Measurements from ENCODE around the gene MCF2L2. TPM values are rescaled to one million over a fixed set of nuclear protein-coding genes. Genes with fewer than 3 reads are reported as not detected.

Gene MCF2L2
- total RNA-seq, 1 donor from 2014 or later = 0.16 TPM

DNA sequence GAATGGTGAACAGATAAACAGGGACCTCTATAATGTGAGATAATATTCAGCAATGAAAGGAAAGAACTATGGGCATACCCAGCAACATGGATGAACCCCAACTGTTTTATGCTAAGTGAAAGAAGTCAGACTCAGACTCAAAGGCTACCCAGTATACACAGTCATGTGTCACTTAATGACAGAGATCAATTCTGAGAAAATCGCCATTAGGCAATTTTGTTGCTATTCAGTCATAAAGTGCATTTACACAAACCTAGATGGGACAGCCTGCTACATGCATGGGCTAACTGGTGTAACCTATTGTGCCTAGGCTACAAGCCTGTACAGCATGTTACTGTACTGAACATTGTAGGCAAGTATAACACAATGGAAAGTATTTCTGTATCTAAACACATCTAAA lies 98.9 kb downstream of the MCF2L2 start:
- DNase-seq (ENCODE audit: low spot score) = no peak

DNA sequence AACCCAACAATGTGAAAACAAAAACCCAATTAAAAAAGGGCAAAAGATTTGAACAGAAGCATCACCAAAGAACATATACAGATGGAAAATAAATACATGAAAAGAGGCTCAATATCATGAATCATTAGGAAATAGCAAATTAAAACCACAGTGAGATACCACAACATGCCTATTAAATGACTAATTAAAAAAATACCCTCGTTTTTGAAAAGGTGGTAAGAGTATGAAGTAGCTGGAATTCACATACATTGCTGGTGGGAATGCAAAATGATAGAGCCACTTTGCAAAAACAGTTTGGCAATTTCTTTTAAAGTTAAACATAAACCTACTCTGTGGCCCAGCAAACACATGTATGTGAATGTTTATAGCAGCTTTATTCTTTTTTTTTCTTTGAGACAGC lies 99.6 kb downstream of the MCF2L2 start:
- no peak for DNase-seq (ENCODE audit: low spot score)

DNA sequence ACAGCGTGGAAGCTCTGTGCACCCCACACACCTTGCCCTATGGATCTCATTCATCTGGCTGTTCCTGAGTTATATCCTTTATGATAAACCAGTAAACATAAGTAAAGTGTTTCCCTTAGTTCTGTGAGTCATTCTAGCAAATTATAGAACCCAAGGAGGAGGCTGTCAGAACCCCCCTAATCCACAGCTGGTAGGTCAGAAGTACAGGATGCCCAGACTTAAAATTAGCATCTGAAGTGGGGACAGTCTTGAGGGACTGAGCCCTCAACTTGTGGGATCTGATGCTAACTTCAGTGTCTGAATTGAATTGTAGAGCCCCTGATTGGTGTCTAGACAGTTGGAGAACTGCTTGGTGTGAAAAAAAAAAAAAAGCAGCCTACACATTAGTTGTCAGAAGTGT lies 100.3 kb downstream of the MCF2L2 start:
- DNase-seq (ENCODE audit: low spot score) = no peak

DNA sequence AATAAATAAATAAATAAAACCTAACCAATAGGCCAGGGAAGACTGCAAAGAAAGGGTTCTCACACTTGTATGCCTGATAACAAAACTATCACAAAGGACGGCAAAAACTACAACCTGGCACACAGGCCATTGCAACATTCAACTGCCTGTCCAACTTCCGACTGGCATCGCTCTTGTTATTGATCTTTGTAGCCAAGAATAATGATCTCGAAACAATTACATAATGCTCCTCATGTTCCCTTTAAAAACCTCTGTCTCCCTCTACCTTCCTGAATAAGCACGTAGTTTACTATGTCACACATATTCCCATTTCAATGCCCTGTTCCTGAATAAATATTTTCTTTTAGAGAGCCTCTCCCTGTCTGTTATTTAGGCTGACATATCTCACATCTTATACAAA lies 101.1 kb downstream of the MCF2L2 start:
- no peak for DNase-seq (ENCODE audit: low spot score)

DNA sequence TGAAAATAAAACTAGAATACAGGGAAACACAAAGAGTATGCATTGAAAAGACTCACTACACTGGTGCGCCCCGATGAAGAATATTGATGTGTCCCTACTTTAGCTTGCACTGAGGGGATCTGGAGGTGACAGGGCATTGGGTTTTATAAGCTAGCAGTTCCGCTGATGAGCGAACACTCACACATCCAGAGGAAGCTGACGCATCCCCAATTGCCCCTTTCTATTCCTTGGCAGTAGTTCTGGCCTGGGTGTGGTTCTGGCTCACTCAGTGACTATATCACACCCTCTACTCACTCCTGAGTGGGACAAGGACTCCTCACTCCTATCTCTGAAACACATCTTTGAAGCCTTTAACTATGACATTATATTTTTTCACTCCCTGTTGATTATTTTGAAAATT lies 104.3 kb downstream of the MCF2L2 start:
- no peak for DNase-seq (ENCODE audit: low spot score)

DNA sequence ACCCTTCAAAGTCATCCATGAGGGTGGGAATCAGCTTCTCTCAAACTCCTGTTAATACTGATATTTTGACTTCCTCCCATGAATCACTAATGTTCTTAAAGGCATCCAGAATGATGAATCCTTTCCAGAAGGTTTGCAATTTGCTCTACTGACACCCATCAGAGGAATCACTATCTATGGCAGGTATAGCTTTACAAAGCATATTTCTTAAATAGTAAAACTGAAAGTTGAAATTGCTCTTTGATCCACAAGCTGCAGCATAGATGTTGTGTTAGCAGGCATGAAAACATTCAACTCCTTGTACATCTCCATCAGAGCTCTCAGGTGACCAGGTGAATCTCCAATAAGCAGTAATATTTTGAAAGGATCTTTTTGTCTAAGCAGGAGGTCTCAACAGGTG lies 109.0 kb downstream of the MCF2L2 start:
- DNase-seq (ENCODE audit: low spot score) = no peak

DNA sequence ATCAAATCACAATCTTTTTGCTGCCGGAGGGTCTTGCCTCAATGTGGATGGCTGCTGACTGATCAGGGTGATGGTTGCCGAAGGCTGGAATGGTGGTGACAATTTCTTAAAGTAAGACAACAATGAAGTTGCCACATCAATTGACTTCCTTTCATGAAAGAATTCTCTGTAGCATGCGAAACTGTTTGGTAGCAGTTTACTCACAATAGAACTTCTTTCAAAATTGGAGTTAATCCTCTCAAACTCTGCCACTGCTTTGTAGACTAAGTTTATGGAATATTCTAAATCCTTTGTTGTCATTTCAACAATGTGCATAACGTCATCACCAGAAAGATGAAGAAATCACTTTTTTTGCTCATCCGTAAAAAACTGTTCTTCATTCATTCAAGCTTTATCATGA lies 109.5 kb downstream of the MCF2L2 start:
- no peak for DNase-seq (ENCODE audit: low spot score)

DNA sequence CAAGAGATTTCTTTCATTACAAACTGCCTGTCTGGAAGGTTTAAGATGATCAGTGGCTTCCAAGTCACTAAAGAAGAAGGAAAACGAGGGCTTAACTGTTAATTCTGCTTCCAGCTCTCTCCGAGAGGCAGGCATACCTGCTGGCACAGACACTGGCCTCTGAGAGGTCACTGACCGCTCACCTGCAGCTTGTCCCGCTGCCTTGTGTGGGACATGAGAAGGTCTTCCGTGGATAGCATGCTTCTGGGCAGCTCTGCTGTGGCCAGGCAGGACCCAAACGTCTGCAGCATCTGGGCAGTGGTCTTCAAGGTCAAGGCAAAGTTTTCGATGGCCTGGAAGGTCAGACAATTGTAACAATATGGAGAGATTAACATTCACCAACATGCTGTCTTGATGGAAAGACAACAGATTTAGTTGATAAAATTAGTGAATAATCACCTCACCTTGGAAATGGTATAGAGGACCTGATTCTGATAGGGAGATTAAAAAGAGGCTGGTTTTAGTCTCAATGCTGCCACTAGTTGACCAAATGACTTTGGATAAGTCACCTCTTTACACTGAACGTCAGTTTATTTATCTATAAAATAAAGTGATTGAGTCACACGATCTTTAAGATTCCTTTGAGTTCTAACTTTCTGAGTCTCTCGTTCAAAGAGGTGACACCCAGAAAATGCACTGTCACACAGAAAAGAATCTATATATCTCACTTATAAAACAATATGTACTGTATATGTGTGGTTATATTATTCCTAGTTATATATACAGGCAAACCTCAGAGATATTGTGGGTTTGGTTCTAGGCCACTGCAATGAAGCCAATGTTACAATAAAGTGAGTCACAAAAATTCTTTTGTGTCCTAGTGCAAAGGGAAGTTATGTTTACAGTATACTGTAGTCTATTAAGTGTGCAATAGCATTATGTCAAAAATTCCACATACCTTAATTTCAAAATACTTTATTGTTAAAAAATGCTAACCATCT lies 110.2 kb downstream of the MCF2L2 start:
- DNase-seq (ENCODE audit: low spot score) = no peak

DNA sequence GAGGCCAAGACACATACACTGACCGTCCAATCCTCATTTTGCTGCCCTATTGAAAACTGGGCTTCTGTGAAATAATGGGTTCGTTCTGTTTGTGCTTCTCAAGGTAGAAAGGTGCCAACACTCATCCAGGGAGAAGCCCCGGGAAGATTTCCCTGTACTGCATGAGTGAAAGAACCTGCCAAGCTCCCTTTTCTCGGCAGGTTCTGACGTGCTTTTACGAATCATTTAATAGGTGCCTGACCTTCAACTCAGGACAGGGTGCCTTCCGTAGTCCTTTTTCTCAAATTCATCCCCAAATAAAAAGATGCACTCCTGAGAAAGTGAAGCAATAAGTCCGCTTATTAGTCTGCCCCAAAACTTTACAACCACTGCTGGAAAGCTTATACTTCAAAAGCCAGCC lies 111.1 kb downstream of the MCF2L2 start:
- no peak for DNase-seq (ENCODE audit: low spot score)

DNA sequence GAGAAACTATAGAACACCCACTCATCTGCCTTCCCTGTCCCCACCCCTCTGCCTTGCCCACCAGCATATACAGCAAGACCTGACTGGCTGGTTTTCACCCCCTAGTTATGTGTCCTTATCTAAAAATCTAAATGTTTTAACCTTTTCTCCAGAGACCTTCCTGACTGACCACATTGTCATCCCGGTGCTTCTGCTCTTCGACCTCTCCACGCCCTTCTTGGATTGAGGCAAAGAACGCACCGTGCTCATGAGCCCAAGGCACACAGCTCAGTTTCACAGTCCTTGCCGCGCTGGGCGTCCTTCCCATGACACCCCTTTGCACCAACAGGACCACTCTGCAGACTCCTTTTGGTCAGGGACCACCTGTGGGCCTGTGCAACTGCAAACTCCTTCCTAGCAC lies 112.7 kb downstream of the MCF2L2 start:
- no peak for DNase-seq (ENCODE audit: low spot score)

DNA sequence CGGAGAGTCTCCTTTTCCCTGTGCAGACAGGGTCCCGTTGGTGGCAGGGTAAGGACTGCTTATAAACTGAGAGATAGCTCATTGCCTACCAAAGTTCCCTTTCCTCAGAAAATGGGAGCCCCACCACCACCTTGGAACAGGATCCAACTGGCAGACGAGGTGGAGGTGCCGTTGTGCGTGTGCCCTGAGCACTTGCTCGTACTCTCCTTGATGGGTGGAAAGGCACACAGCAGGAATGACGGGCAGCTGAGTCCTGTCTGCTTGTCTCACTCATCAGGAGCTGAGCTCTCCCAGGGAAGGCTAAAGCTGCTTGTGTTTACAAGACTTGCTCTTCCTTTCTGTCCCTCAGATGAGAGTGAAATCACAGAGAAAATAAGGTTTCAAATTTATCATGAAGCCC lies 114.7 kb downstream of the MCF2L2 start:
- no peak for DNase-seq (ENCODE audit: low spot score)

DNA sequence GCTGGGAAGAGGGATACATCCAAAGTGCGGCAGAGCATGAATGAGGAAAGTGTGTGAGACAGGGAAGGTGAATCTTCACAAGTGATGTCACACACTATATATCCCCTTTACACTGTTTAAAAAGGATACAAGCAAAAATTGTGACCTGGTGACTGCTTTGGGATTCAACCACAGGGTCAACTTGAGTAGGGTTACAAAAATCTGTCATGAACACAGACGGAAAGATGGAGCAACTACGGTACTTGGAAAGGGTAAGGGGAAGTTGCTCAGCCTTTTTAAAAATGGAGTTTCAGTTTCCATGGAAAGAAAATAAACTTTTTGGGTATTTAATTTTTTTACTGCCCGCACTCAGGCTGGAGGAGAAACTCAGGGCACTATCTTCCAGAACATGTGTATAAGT lies 115.1 kb downstream of the MCF2L2 start:
- no peak for DNase-seq (ENCODE audit: low spot score)

DNA sequence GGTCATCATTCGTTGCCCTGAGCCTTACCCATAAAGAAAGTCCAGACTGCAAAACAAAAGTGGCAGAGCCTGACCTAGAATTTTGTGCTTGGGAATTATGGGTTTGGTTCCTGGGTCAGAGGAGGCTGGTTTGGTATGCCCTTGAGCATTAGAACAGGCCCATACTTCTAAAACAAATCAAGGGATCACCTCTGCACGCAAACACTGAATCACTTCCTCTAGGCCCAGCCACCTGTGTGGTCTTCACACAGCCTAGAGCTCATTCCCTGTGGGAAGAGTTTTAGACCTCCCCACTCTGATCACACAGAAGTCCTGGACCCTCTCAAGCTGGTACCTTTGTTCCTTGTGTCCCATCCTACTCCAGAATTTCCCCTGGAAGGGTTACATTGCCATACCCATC lies 116.0 kb downstream of the MCF2L2 start:
- no peak for DNase-seq (ENCODE audit: low spot score)

DNA sequence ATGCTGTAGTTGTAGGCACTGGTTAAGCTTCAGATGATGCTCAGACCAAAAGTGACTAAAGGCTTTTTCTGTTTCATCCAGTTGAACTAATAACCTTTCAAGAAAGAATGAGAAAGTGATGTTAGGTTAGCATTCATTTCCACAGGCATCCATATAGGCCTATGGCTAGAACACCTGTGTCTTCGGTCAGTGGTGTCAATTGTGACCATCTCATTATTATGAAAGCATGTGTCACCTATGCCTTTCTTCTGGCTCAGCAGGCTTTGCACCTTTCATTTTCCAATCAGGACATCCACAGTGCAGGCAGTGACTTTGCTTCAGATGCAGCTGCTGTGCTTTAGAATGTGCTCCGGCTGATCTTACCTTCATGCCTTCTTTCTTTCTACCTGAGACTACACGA lies 117.5 kb downstream of the MCF2L2 start:
- DNase-seq (ENCODE audit: low spot score) = no peak

DNA sequence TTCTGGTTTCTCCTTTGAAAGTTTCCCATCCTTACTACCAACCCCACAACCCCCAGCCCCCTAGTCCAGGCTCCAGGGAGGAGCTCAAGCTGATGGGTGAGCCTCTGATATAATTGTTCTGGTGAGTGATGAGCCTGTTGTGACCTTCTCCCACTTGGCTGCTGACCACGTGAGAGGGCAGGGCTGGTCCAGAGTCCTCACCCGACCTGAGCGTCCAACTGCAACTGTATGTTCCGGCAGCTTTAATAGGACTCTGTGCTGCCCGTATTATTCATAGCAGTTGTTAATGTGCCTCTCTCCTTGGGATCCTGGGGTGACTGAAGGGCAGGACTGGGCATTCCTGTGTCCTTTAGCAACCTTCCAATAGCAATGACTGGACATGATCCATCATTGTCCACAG lies 119.1 kb downstream of the MCF2L2 start:
- DNase-seq (ENCODE audit: low spot score) = no peak

DNA sequence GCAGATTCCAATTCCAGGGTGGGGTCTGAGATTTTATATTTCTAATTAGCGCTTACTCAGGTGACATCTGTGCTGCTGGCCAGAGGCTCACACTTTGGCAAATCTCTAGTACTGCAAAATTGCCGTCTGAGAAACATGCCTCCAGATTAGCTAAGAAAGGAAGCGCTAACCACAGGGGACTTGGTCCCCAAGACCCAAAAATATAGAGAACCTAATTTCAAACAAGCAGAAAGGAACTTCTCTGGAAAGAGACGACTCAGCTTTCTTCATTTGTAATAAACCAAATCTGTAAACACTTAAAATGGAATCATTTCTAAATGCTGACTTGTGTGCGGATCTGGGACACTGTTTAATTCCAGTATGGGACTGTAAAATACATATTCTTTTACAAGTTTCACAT lies 119.7 kb downstream of the MCF2L2 start:
- DNase-seq (ENCODE audit: low spot score) = no peak

DNA sequence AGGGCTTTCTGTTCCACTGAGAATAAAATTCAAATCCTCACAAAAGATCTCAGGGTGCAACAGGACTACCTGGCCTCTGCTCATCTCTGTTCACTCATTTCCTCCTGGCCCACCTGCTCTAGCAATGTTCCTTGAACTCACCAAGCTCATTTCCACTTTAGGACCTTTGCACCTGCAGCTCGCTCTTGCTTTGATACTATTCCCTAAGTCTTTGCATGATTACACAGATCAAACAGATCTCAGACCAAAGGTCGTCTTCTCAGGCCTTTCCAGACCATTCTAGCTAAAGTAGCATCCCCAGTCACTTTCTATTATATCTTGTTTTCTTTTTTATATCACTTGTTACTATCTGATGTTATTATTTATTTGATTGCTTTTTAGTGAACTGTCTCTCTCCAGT lies 120.7 kb downstream of the MCF2L2 start:
- no peak for DNase-seq (ENCODE audit: low spot score)

DNA sequence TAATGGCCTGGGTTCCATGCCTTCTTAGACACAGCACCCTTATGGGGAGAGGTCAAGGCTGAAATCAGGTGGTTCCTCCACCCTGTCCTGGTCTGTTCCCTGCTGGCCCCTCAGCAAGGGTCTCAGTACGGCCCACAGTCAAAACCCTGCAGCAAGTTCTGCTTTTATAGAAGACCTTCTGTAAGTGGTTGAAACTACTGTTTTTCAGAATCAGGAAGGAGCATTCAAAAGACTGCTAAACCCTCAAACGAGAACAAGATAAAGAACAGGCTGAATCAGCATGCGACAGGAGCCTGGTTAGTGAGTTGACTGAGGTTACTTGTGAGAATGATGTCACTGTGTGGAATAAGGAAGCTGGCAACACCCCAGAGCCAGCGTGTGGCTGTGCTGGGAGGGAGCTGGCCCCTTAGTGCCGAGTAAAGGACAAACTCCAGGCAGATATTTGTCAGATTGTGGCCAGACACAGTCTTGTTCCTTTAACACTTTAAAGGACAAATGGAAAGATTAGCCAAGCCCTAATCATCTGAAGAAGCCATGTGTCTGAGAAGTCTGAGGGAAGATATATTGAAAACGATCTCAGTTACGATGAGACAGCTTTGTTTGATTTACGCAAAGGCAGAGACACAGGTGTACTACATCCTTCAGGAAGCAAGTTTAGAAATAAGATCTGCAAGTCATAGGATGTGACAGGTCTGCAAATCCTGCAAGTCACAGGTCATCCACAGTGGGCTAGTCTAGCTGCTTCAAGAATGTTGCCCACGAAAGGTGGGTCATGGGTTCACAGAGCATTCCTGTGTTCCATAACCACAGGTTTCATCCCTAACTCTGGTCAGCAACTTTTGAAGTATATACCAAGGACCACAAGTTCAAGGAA lies 121.4 kb downstream of the MCF2L2 start:
- no peak for DNase-seq (ENCODE audit: low spot score)

DNA sequence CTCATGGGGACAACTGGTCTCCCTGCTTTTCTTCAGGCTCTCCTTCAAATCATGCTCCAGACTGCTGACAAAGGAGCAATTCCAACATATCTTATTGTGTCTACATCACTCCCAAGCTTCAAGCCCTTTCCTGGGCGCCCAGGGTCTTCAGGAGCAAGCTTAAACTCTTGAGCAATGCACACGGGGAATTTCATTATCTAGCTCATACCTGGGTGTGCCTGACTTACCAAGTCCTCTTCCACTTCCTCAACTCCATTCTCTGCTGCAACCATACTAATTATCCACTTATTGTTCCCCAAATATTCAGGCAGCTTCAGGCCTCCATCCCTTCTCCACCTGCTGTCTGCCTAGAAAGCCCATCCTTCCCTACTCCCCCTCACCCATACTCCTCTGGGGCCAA lies 124.7 kb downstream of the MCF2L2 start:
- DNase-seq (ENCODE audit: low spot score) = no peak

DNA sequence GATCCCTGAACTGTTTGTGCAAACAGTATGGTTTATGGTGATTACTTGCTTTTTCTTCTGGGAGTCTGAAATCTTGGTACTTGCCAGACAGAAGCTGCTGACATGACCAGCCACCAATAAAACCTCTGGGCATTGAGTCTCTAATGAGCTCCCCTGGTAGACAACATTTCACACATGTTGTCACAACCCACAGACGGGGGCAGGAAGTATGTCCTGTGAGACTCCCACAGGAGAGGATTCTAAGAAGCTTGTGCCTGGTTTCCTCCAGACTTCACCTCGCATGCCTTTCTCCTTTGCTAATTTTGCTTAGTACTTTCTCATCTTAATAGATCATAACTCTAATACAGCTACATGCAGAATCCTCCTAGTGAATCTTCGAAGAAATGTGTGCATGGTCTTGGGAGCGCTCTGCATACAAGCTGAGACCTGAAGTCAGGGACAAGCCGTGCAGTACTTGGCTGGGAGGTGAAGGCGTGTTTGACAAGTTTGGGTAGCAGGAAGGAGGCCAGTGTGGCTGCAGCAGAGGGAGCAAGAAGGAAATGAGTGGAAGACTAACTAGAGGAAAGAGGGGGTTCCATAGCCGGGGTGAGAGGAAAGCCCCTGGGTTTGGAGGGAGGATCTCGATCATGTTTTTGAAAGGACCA lies 126.4 kb downstream of the MCF2L2 start:
- DNase-seq (ENCODE audit: low spot score) = no peak

DNA sequence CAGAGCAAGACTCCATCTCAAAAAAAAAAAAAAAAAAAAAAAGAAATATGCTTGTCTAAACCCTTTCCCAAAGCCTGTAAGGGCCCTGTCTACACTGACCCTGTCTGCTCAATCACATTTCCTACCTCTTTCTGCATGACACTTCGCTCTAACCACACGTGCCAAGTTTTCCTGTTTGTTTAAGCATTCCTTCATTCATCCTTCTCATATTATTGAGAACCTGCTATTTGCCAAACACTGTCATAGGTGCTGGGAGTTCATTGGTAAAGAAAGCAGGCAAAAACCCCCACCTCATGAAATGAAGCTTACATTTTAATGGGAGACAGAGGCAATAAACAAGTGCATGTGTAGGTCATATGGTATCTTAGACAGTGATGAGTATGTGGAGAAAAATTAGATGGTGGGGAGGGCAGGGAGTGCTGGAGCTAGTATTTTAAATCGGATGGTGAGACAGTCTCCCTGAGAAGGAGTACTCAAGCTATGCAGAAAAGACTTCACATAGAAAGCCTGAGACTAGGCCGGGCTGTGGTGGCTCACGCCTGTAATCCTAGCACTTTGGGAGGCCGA lies 127.3 kb downstream of the MCF2L2 start:
- no peak for DNase-seq (ENCODE audit: low spot score)
